ENCODE measurements around the gene FGF2. TPM values are rescaled to one million over a fixed set of nuclear protein-coding genes. Genes with fewer than 3 reads are reported as not detected.

Gene FGF2
- total RNA-seq, 1 experiment from 2014 or later, result 99.0 TPM

- Mint-ChIP-seq H3K4me1 (peaks cover 65 to 67% of the 10 kb centered on the region in 2 experiments), H3K4me3 (no peak overlapping the region), H3K9me3 (peaks cover 2 to 21% of the 10 kb centered on the region in 2 experiments; a peak in 3 of 5 replicates), H3K27ac (peak overlapping the region; percentile 62 to 100 (median 100); a peak in 6 of 7 replicates), H3K27me3 (ENCODE audit: low read depth) (no peaks in the 10 kb centered on the region), H3K36me3 (ENCODE audit: insufficient read depth in 1 of 3, low read depth in 3 of 3) (peaks cover 4 to 31% (median 10%) of the 10 kb centered on the region in 3 experiments; a peak in 6 of 7 replicates)
- no peak overlapping the region; the same call in 1 of the 2 replicates for H3K14ac ChIP-seq (ENCODE audit: insufficient read depth, low read length)
- no peak overlapping the region for H2BK120ac ChIP-seq (ENCODE audit: low read depth, low read length, poor library complexity, severe bottlenecking)
- H3K4ac ChIP-seq (ENCODE audit: low read depth, low read length), result no peak overlapping the region
- TF ChIP-seq CTCF (conservative IDR thresholded peaks at IDR 0.05), result no peak
- no peak overlapping the region for H3K23ac ChIP-seq (ENCODE audit: insufficient read length, low read depth, low read length)
- no peak overlapping the region for H4K5ac ChIP-seq (ENCODE audit: insufficient read length, low read depth, low read length)
- no peaks in the 10 kb centered on the region for H3K79me2 ChIP-seq (ENCODE audit: insufficient read depth, low read length)
- no peaks in the 10 kb centered on the region for H4K20me1 ChIP-seq (ENCODE audit: control insufficient read depth, insufficient read depth, insufficient read length)
- peak overlapping the region; percentile 61 for H2BK5ac ChIP-seq (ENCODE audit: insufficient read length, low read length)
- H3K9ac ChIP-seq (ENCODE audit: extremely low read depth, insufficient read length, low read length), result peak overlapping the region; percentile 50
- H3K27ac ChIP-seq (ENCODE audit: insufficient read length, low read depth, low read length), result no peak overlapping the region
- no peak overlapping the region for H2AFZ ChIP-seq (ENCODE audit: low read length)
- H3T11ph ChIP-seq (ENCODE audit: low read length), result no peak overlapping the region
- no peak overlapping the region for H4K8ac ChIP-seq (replicated peaks; ENCODE audit: insufficient read length, low read depth, low read length)
- no CpG with 5 or more reads among the region's 2 CpGs for WGBS (ENCODE audit: extremely low coverage, insufficient read length, low lambda C conversion rate)
- no peak for DNase-seq
- H3K79me1 ChIP-seq (ENCODE audit: insufficient read depth, low read depth, low read length, poor library complexity, severe bottlenecking), result no peaks in the 10 kb centered on the region
- H3K9me3 ChIP-seq (ENCODE audit: control insufficient read depth, low read depth, low read length), result no peaks in the 10 kb centered on the region
- peaks cover 13% of the 10 kb centered on the region; the same call in 1 of the 2 replicates for H3K4me1 ChIP-seq (ENCODE audit: insufficient read depth, low read length)
- no peak overlapping the region for H4K91ac ChIP-seq (ENCODE audit: insufficient read length, low read depth, low read length)
- peak overlapping the region; percentile 99 for H2BK12ac ChIP-seq (ENCODE audit: insufficient read length, low read depth, low read length)
- H3K18ac ChIP-seq (ENCODE audit: insufficient read length, low read depth, low read length), result no peak overlapping the region
- H3K27me3 ChIP-seq (ENCODE audit: insufficient read depth, low read length), result no peaks in the 10 kb centered on the region
- H3K4me2 ChIP-seq (ENCODE audit: insufficient read depth, insufficient read length, low read length), result no peak overlapping the region
- H2BK15ac ChIP-seq (ENCODE audit: low read depth, low read length), result no peak overlapping the region
- no peak overlapping the region for H3K56ac ChIP-seq (ENCODE audit: insufficient read length, low read depth, low read length)
- no peaks in the 10 kb centered on the region for H3K23me2 ChIP-seq (ENCODE audit: insufficient read length, low read depth, low read length, poor library complexity, severe bottlenecking)
- H2BK20ac ChIP-seq (ENCODE audit: low read depth, low read length, poor library complexity, severe bottlenecking), result no peak overlapping the region
- H2AK5ac ChIP-seq (ENCODE audit: insufficient read length, low read length), result no peak overlapping the region
These were observed 45.1 kb upstream of the FGF2 start for GRCh38 chr4:122781486-122781885.

All from H9 (cell line).